ENCODE data around the gene RMP24.

RMP24 gene

DNA sequence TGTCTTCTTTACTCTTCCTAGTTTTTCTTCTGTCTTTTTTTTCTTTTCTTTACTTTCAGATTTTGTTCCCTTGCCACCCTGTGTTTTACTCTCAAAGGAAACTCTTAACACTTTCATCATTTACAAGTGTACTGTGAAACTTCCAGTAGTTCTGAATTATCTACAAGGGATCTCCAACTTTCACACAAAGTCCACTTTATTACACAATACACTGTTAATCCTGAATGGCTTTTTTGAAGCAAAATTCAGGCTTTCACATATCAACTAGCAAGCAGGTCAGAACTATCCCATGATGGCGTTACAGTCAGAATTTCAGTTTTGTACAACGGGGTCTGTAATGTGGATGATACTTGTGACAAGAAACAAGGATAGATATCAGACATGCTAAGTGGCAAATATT lies 34.5 kb downstream of the RMP24 start:
- Histone ChIP-seq H3K9me3 (ENCODE audit: control insufficient read depth, insufficient read depth, low read depth, low read length) (no peaks in the 10 kb centered on the region), H3K9ac (ENCODE audit: insufficient read depth, low read length) (no peak overlapping the region), H2AFZ (ENCODE audit: low read length) (no peak overlapping the region), H3K36me3 (ENCODE audit: control insufficient read depth, insufficient read depth, low read length) (no peaks in the 10 kb centered on the region), H3K27ac (ENCODE audit: insufficient read depth, low read length) (no peak overlapping the region), H3K27me3 (ENCODE audit: control insufficient read depth, insufficient read depth, low read length) (no peaks in the 10 kb centered on the region), H3K4me1 (ENCODE audit: control insufficient read depth, extremely low read depth, insufficient read depth, low read length) (no peaks in the 10 kb centered on the region), H4K20me1 (ENCODE audit: control insufficient read depth, extremely low read depth, insufficient read depth, low read length) (no peaks in the 10 kb centered on the region), H3K4me2 (ENCODE audit: extremely low read depth, insufficient read depth, low read length) (no peak overlapping the region), H3K4me3 (replicated peaks in 1 of 4; ENCODE audit: control extremely low read depth in 1 of 4, insufficient read depth in 1 of 4, low read depth in 3 of 4, low read length in 4 of 4) (no peak overlapping the region), H3K79me2 (ENCODE audit: control insufficient read depth, insufficient read depth, low read length) (no peaks in the 10 kb centered on the region)
- TF ChIP-seq, protein P1, sequence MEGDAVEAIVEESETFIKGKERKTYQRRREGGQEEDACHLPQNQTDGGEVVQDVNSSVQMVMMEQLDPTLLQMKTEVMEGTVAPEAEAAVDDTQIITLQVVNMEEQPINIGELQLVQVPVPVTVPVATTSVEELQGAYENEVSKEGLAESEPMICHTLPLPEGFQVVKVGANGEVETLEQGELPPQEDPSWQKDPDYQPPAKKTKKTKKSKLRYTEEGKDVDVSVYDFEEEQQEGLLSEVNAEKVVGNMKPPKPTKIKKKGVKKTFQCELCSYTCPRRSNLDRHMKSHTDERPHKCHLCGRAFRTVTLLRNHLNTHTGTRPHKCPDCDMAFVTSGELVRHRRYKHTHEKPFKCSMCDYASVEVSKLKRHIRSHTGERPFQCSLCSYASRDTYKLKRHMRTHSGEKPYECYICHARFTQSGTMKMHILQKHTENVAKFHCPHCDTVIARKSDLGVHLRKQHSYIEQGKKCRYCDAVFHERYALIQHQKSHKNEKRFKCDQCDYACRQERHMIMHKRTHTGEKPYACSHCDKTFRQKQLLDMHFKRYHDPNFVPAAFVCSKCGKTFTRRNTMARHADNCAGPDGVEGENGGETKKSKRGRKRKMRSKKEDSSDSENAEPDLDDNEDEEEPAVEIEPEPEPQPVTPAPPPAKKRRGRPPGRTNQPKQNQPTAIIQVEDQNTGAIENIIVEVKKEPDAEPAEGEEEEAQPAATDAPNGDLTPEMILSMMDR (conservative IDR thresholded peaks at IDR 0.05 in 1 of 2, IDR thresholded peaks at IDR 0.05 in 1 of 2; ENCODE audit: low read depth in 1 of 2, low read length in 2 of 2): no peak
- TF ChIP-seq EZH2 (IDR thresholded peaks at IDR 0.05; ENCODE audit: low read length, missing control alignments): no peak
- no peak for DNase-seq (ENCODE audit: low read depth in 2 of 2)

DNA sequence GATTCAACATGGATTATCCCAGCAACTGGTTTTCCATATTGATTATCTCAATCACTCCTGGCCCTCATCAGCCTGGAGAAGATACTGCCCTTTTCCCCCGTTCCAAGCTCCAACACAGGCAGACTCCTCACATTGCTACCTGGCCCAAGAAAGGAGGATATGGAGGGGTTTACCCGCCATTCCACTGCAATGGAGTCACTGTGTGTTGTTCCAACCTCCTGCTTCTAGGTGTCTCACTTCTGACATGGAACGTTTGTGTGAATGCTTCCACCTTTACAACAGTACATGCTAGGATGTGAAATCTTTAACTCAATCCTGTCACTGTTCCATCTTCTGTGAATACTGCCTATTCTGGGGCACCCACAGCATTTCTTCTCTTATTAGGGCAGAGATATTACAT lies 36.7 kb downstream of the RMP24 start:
- Histone ChIP-seq H3K27me3 (ENCODE audit: control insufficient read depth, insufficient read depth, low read length) (no peaks in the 10 kb centered on the region), H3K27ac (ENCODE audit: insufficient read depth, low read length) (no peak overlapping the region), H3K4me3 (replicated peaks in 1 of 4; ENCODE audit: control extremely low read depth in 1 of 4, insufficient read depth in 1 of 4, low read depth in 3 of 4, low read length in 4 of 4) (no peak overlapping the region), H3K36me3 (ENCODE audit: control insufficient read depth, insufficient read depth, low read length) (no peaks in the 10 kb centered on the region), H3K9me3 (ENCODE audit: control insufficient read depth, insufficient read depth, low read depth, low read length) (no peaks in the 10 kb centered on the region), H3K4me2 (ENCODE audit: extremely low read depth, insufficient read depth, low read length) (no peak overlapping the region), H3K9ac (ENCODE audit: insufficient read depth, low read length) (no peak overlapping the region), H2AFZ (ENCODE audit: low read length) (no peak overlapping the region), H3K79me2 (ENCODE audit: control insufficient read depth, insufficient read depth, low read length) (no peaks in the 10 kb centered on the region), H3K4me1 (ENCODE audit: control insufficient read depth, extremely low read depth, insufficient read depth, low read length) (no peaks in the 10 kb centered on the region), H4K20me1 (ENCODE audit: control insufficient read depth, extremely low read depth, insufficient read depth, low read length) (no peaks in the 10 kb centered on the region)
- DNase-seq (ENCODE audit: low read depth in 2 of 2): no peak
- TF ChIP-seq, protein P1 (conservative IDR thresholded peaks at IDR 0.05 in 1 of 2, IDR thresholded peaks at IDR 0.05 in 1 of 2; ENCODE audit: low read depth in 1 of 2, low read length in 2 of 2): no peak
- no peak for TF ChIP-seq EZH2 (IDR thresholded peaks at IDR 0.05; ENCODE audit: low read length, missing control alignments)

GRCh38 chr18:36012891-36013290 lies 40.4 kb downstream of the RMP24 start:
- H3K9ac ChIP-seq (ENCODE audit: insufficient read depth, low read length): no peak overlapping the region
- no peaks in the 10 kb centered on the region for H3K4me1 ChIP-seq (ENCODE audit: control insufficient read depth, extremely low read depth, insufficient read depth, low read length)
- H2AFZ ChIP-seq (ENCODE audit: low read length): no peak overlapping the region
- H3K79me2 ChIP-seq (ENCODE audit: control insufficient read depth, insufficient read depth, low read length): no peaks in the 10 kb centered on the region
- no peak overlapping the region for H3K27ac ChIP-seq (ENCODE audit: insufficient read depth, low read length)
- H3K9me3 ChIP-seq (ENCODE audit: control insufficient read depth, insufficient read depth, low read depth, low read length): no peaks in the 10 kb centered on the region
- no peaks in the 10 kb centered on the region for H4K20me1 ChIP-seq (ENCODE audit: control insufficient read depth, extremely low read depth, insufficient read depth, low read length)
- H3K36me3 ChIP-seq (ENCODE audit: control insufficient read depth, insufficient read depth, low read length): no peaks in the 10 kb centered on the region
- no peak for TF ChIP-seq EZH2 (IDR thresholded peaks at IDR 0.05; ENCODE audit: low read length, missing control alignments)
- TF ChIP-seq, protein P1 (conservative IDR thresholded peaks at IDR 0.05 in 1 of 2, IDR thresholded peaks at IDR 0.05 in 1 of 2; ENCODE audit: low read depth in 1 of 2, low read length in 2 of 2): no peak
- no peaks in the 10 kb centered on the region for H3K27me3 ChIP-seq (ENCODE audit: control insufficient read depth, insufficient read depth, low read length)
- peak in 1 of 2 donors; percentile 70 for DNase-seq (ENCODE audit: low read depth in 2 of 2)
- H3K4me2 ChIP-seq (ENCODE audit: extremely low read depth, insufficient read depth, low read length): no peak overlapping the region
- H3K4me3 ChIP-seq (replicated peaks in 1 of 4; ENCODE audit: control extremely low read depth in 1 of 4, insufficient read depth in 1 of 4, low read depth in 3 of 4, low read length in 4 of 4): no peak overlapping the region
